Natural killer cell (primary cell): ENCODE data around the gene TTLL1. TPM values are rescaled to one million over a fixed set of nuclear protein-coding genes. Genes with fewer than 3 reads are reported as not detected.

Experiments used
- ATAC-seq, 3 donors: fragments of 150-1000 bp in 2 of 3; fragments of 200-7000 bp in 1 of 3; cut with Tn5 transposase; 1 replicate in 1 of 3; 2 replicates in 2 of 3; pipeline ENCODE4 v1.10.0; 2021; ENCODE audit warnings: mild to moderate bottlenecking in 2 of 3, moderate library complexity in 2 of 3
- DNase-seq, 2 donors: peaks; one replicate each; pipeline versions ENCODE4 v3.0.0 to v3.0.0-alpha.2; 2013 to 2021; ENCODE audit warnings: mixed read lengths in 1 of 2
- H3K27ac ChIP-seq: one replicate; pipeline ENCODE4 v1.5.1; 2013; ENCODE audit warnings: mild to moderate bottlenecking, low read length
- H3K27me3 ChIP-seq: one replicate; pipeline ENCODE4 v1.6.1; 2013; ENCODE audit warnings: low read length; ENCODE audit not compliant: control insufficient read depth, insufficient read depth
- H3K36me3 ChIP-seq: one replicate; pipeline ENCODE4 v1.6.1; 2013; ENCODE audit warnings: low read length; ENCODE audit not compliant: control insufficient read depth, insufficient read depth
- H3K4me1 ChIP-seq: one replicate; pipeline ENCODE4 v1.6.1; 2013; ENCODE audit warnings: low read length; ENCODE audit not compliant: control insufficient read depth, insufficient read depth
- H3K4me3 ChIP-seq: one replicate; pipeline ENCODE4 v1.5.1; 2013; ENCODE audit warnings: low read length
- H3K9me3 ChIP-seq: one replicate; pipeline ENCODE4 v1.6.1; 2013; ENCODE audit warnings: low read length; ENCODE audit not compliant: control insufficient read depth, insufficient read depth
- H3K27ac Mint-ChIP-seq, 2 donors: one replicate each; pipeline ENCODE4 v1.8.0; 2022; ENCODE audit warnings: mild to moderate bottlenecking in 2 of 2, mixed read lengths in 2 of 2, moderate library complexity in 1 of 2
- H3K27me3 Mint-ChIP-seq, 2 donors: one replicate each; pipeline ENCODE4 v1.8.0; 2022; ENCODE audit warnings: low read depth in 2 of 2, mixed read lengths in 2 of 2
- H3K36me3 Mint-ChIP-seq: one replicate; pipeline ENCODE4 v1.8.0; 2022; ENCODE audit warnings: mixed read lengths
- H3K4me1 Mint-ChIP-seq, 2 donors: one replicate each; pipeline ENCODE4 v1.8.0; 2022; ENCODE audit warnings: mixed read lengths in 2 of 2
- H3K4me3 Mint-ChIP-seq: one replicate; pipeline ENCODE4 v1.8.0; 2022; ENCODE audit warnings: mild to moderate bottlenecking, moderate library complexity, mixed read lengths
- H3K9me3 Mint-ChIP-seq, 2 donors: one replicate each; pipeline ENCODE4 v1.8.0; 2022; ENCODE audit warnings: mixed read lengths in 2 of 2
- WGBS: methylation state at CpG from one replicate; pipeline ENCODE4 v1.1.7; 2013; ENCODE audit warnings: missing lambda C conversion rate; ENCODE audit not compliant: insufficient coverage; 5-methylcytosine and 5-hydroxymethylcytosine counted together
- intact Hi-C: fragments of 100-400 bp; cut with micrococcal nuclease; formaldehyde crosslinking; loops from one replicate; pipeline ENCODE4 v1.14.2; 2022
- total RNA-seq, 4 donors: library from RNA; stranded (reverse); fragments of 120-200 nt in 1 of 4; gene quantifications; one replicate each; pipeline versions ENCODE4 v1.2.3 to v1.2.4, GENCODE V29; 2013 to 2022
- TF ChIP-seq, protein P1 (sequence below): fragments of 200-600 bp; IDR thresholded peaks from one replicate; pipeline ENCODE4 v1.8.0; 2022; ENCODE audit warnings: antibody characterized with exemption

The TTLL1 gene
- total RNA-seq, 3 donors from 2014 or later (not counting 1 experiment from before 2014, with no cell fraction given) = 4.4 to 6.5 (median 6.0) TPM

DNA sequence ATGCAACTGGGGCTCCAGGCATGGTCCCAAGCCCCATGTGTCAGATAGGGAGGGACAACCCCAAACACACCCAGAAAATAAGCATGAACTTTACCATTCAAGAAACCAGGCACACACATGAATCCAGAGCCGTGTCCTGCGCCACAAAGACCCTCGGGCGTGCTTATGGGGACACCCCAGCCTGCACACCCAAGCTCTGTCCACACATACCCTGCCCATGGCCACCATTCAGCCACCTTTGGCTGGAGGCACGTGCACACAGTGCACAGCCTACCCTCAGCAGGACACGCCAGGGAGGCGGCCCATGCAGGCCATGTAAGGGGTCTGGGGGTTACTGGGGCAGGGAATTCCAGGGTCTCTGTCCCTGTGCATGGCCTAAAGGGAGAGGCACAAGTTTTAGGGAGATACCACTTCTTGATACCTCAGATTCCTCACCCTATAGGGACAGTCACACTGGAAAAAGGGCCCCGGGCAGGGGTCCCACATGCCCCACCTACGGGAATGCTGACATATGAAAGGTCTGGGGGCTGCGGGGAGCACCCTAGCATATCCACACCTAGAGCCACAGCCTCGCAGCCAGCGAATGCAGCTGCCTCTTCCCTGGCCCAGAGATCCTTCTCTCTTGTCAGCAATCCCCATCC is 94.8 kb downstream of the TTLL1 start:
- Mint-ChIP-seq H3K9me3 (no peaks in the 10 kb centered on the region), H3K4me3 (no peak overlapping the region), H3K27me3 (no peaks in the 10 kb centered on the region), H3K4me1 (peaks cover 42 to 46% of the 10 kb centered on the region in 2 donors), H3K27ac (peak overlapping the region in 1 of 2 donors; percentile 56), H3K36me3 (no peaks in the 10 kb centered on the region)
- ATAC-seq (no peak), DNase-seq (no peak)
- no peaks in the 10 kb centered on the region for H3K36me3 ChIP-seq
- no peaks in the 10 kb centered on the region for H3K27me3 ChIP-seq
- H3K9me3 ChIP-seq = no peaks in the 10 kb centered on the region
- peaks cover 23% of the 10 kb centered on the region for H3K4me1 ChIP-seq
- WGBS = 95% methylated on average over 12 of the region's 12 CpGs
- TF ChIP-seq, protein P1, sequence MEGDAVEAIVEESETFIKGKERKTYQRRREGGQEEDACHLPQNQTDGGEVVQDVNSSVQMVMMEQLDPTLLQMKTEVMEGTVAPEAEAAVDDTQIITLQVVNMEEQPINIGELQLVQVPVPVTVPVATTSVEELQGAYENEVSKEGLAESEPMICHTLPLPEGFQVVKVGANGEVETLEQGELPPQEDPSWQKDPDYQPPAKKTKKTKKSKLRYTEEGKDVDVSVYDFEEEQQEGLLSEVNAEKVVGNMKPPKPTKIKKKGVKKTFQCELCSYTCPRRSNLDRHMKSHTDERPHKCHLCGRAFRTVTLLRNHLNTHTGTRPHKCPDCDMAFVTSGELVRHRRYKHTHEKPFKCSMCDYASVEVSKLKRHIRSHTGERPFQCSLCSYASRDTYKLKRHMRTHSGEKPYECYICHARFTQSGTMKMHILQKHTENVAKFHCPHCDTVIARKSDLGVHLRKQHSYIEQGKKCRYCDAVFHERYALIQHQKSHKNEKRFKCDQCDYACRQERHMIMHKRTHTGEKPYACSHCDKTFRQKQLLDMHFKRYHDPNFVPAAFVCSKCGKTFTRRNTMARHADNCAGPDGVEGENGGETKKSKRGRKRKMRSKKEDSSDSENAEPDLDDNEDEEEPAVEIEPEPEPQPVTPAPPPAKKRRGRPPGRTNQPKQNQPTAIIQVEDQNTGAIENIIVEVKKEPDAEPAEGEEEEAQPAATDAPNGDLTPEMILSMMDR = no peak
- intact Hi-C loops = no loop called here
- H3K4me3 ChIP-seq = no peak overlapping the region
- no peak overlapping the region for H3K27ac ChIP-seq

- DNase-seq (no peak), ATAC-seq (no peak)
- Histone ChIP-seq H3K36me3 (no peaks in the 10 kb centered on the region), H3K9me3 (no peaks in the 10 kb centered on the region), H3K27me3 (no peaks in the 10 kb centered on the region), H3K4me3 (no peak overlapping the region), H3K27ac (no peak overlapping the region), H3K4me1 (peaks cover 23% of the 10 kb centered on the region)
- TF ChIP-seq, protein P1 = no peak
- H3K4me1 Mint-ChIP-seq = peaks cover 36 to 40% of the 10 kb centered on the region in 2 donors
- no peaks in the 10 kb centered on the region for H3K27me3 Mint-ChIP-seq
- no peaks in the 10 kb centered on the region for H3K36me3 Mint-ChIP-seq
- 81% methylated on average over 11 of the region's 12 CpGs for WGBS
- intact Hi-C loops = no loop called here
- H3K27ac Mint-ChIP-seq = no peak overlapping the region
- H3K9me3 Mint-ChIP-seq = no peaks in the 10 kb centered on the region
- no peak overlapping the region for H3K4me3 Mint-ChIP-seq
These were observed 95.4 kb downstream of the TTLL1 start for GRCh38 chr22:42993651-42994275.

DNA sequence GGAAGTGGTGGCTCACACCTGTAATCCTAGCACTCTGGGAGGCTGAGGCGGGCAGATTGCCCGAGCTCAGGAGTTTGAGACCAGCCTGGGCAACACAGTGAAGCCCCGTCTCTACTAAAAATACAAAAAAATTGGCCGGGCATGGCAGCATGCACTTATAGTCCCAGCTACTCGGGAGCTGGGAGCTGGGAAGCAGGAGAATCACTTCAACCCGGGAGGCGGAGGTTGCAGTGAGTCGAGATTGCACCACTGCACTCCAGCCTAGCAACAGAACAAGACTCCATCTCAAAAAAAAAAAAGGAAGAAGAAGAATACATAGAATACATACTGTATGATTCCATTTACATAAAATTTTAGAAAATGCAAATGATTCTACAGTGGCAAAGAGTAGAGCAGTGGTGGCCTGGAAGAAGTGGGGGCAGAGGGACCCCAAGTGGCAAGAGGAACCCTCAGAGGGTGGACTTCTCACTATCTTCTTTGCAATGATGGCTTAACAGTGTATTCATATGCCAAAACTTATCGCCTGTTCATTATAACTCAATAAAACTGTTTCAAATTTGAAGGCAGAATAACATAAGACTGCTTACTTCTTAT is 96.2 kb downstream of the TTLL1 start:
- no peak for DNase-seq
- no peak overlapping the region for H3K27ac Mint-ChIP-seq
- no peak overlapping the region for H3K4me3 ChIP-seq

More for the DNA sequence above, 96.2 kb downstream of the TTLL1 start:
- Histone ChIP-seq H3K9me3 (no peaks in the 10 kb centered on the region), H3K36me3 (no peaks in the 10 kb centered on the region), H3K4me1 (peaks cover 20% of the 10 kb centered on the region), H3K27ac (no peak overlapping the region), H3K27me3 (no peaks in the 10 kb centered on the region)
- Mint-ChIP-seq H3K9me3 (no peaks in the 10 kb centered on the region), H3K36me3 (no peaks in the 10 kb centered on the region), H3K4me1 (peaks cover 28 to 32% of the 10 kb centered on the region in 2 donors), H3K4me3 (no peak overlapping the region), H3K27me3 (no peaks in the 10 kb centered on the region)
- ATAC-seq = no peak
- intact Hi-C loops = no loop called here
- 82% methylated on average over 8 of the region's 9 CpGs for WGBS
- TF ChIP-seq, protein P1 = no peak
